Stimulated activated naive CD4-positive, alpha-beta T cell treated with Interleukin-2 at 50 U/mL for 16 hours (primary cell): ENCODE results near the gene SPNS3.
A peak's percentile ranks its signal among the peaks of the same experiment; 100 is the strongest.

Source experiments
- DNase-seq: peaks from one replicate; lab custom pipeline; 2025; lab: John Stamatoyannopoulos, UW

SPNS3 gene, protein sequence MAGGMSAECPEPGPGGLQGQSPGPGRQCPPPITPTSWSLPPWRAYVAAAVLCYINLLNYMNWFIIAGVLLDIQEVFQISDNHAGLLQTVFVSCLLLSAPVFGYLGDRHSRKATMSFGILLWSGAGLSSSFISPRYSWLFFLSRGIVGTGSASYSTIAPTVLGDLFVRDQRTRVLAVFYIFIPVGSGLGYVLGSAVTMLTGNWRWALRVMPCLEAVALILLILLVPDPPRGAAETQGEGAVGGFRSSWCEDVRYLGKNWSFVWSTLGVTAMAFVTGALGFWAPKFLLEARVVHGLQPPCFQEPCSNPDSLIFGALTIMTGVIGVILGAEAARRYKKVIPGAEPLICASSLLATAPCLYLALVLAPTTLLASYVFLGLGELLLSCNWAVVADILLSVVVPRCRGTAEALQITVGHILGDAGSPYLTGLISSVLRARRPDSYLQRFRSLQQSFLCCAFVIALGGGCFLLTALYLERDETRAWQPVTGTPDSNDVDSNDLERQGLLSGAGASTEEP

GRCh38 chr17:4433515-4434031, at the start of gene SPNS3:
TSS of gene SPNS3 (plus strand) at chr17:4433940. CDS start at chr17:4433968, 28 bp downstream.
- no peak for DNase-seq

DNA sequence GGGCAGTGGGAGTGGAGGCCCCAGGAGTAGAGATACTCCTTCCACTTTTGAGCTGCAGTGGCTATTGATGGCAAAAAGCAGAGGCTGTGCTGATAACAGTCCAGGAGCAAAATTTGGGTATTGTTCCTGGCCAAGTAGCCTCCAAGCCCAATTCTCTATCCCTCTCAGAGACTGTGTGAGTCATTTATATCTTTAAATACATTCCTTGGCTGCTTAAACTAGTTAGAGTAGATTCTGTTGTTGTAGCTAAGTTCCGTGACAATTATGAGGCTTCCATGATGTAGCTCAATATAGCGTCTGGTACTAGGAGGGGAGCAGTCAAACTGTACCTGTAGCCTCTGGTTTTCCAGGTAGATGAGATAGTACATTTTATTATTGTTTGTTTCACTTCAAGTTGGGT, 47.3 kb upstream of the SPNS3 start:
- no peak for DNase-seq

DNA sequence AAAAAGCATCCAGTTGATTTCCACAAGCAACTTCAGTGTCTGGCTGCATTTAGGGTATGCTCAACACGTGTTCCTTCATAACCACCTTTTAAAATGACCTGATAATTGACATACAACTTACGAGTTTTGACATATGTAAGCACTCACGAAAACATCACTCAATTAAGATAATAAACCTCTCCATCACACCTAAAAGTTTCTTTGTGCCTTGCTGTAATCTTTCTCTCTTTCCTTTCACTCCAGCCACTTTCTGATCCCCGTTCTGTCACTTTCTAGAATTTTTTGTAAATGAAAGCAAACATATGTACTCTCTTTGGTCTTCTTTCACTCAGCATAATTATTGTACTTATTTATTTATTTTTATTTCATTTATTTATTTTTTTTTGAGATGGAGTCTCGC, 46.6 kb upstream of the SPNS3 start:
- no peak for DNase-seq

- no peak for DNase-seq
These were observed 44.7 kb upstream of the SPNS3 start for GRCh38 chr17:4389079-4389478.

DNA sequence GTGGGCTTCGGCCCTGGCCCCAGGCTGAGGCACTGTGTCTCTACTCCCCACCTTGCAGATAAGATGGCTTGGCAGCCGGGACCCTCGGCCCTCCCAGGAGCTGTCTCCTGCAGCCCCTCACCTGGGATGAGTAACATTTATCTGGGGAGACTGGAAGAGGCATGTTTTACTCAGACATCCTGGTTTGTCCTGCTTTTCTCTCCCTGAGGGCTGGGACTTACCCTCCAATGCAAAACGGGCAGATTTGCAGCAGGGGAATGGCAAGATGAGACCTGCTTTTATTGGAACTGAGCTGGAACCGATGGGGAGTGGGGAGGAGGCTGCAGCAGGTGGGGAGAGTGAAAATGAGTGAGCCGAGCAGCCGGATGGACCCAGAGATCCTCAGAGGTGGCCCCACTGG, 39.9 kb upstream of the SPNS3 start:
- no peak for DNase-seq

- DNase-seq = no peak
These were observed 39.3 kb upstream of the SPNS3 start for GRCh38 chr17:4394208-4395110.

DNA sequence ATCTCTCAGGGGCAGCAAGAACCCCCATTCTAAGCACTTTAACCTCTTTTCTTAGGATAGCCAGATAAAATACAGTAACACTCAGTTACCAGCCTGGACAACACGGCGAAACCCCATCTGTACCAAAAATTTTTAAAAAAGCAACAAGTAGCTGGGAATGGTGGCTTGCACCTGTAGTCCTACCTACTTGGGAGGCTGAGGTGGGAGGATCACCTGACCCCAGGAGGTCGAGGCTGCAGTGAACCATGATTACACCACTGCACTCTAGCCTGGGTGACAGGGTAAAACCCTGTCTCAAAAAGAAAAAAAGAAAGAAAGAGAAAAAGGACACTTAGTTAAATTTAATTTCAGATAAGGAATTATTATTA, 38.6 kb upstream of the SPNS3 start:
- no peak for DNase-seq

- no peak for DNase-seq
These were observed 35.9 kb upstream of the SPNS3 start for GRCh38 chr17:4397840-4398239.

DNA sequence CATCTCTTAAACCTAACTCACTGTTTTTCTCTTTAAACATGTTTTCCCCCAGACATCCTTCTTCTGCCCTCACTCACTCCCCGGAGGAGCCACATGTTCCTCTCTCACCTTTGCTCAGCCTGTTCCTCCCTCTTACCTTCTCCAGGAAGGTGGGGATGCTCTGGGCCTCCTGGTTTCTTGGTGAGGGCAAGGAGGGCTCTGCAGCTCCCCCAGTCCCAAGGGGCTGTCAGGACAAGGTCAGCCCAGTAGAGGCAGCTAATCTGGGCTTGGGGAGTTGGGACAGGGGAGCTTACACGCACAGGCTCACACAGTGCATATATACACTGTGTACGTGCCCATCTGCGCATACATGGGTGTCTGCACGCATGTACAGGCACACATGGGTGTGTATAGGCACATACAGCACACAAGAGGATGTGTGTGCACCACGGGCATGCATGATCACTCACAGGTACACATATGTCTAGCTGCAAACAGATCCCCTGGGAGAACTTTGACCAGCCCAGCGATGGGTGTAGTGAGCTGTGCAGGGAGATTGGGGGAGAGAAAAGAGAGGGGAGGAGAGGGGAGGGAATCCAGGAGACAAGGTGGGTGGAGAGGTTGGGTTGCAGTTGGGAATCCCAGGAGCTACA, 28.6 kb upstream of the SPNS3 start:
- DNase-seq = no peak

DNA sequence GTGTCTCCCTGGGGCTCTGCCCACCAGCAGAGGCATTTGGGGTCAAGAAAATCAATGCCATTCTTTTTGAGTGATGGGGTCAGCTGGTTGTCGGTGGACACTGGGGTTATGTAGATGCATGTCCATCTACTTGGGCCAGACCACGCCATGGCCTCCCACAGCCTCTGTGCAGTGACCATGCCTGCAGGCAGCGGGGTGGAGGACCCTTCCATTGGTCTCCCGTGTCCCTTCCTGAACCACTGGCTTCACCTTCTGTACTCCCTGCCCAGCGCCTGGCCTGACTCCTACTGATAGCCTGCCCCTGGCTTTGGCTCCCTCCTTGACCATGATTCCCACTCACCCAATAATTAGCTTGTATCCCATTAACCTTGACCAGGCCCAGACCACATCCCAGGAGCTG, 28.0 kb upstream of the SPNS3 start:
- DNase-seq = no peak

- no peak for DNase-seq
These were observed 27.4 kb upstream of the SPNS3 start for GRCh38 chr17:4406386-4406785.

DNA sequence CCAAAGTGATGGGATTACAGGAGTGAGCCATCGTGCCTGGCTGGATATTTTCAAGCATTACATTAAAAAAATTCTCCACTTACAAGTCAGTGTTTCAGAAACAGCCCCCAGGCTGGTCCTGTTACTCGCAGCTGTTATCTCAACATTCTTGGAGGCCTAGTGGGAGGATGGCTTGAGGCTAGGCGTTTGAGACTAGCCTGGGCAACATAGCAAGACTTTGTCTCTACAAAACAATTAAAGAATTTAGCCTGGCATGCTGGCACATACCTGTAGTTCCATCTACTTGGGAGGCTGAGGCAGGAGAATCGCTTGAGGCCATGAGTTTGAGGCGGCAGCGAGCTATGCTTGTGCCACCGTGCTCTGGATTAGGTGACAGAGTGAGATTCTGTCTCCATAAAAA, 26.5 kb upstream of the SPNS3 start:
- no peak for DNase-seq

GRCh38 chr17:4407851-4408250, 25.9 kb upstream of the SPNS3 start:
- no peak for DNase-seq

- no peak for DNase-seq
These were observed 24.1 kb upstream of the SPNS3 start for GRCh38 chr17:4409659-4410058.

DNA sequence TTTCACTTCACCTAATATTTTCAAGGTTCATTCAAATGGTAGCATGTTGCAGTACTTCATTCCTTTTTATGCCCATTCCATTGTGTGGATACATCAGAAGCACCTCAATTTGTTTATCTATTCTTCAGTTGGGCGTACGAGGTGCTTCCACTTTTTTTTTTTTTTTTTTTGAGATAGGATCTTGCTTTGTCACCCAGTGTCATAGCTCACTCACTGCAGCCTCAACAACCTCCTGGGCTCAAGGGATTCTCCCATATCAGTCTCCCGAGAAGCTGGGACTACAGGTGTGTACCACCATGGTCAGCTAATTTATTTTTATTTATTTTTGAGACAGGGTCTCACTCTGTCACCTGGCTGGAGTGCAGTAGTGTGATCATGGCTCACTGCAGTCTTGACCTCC, 22.5 kb upstream of the SPNS3 start:
- no peak for DNase-seq

DNA sequence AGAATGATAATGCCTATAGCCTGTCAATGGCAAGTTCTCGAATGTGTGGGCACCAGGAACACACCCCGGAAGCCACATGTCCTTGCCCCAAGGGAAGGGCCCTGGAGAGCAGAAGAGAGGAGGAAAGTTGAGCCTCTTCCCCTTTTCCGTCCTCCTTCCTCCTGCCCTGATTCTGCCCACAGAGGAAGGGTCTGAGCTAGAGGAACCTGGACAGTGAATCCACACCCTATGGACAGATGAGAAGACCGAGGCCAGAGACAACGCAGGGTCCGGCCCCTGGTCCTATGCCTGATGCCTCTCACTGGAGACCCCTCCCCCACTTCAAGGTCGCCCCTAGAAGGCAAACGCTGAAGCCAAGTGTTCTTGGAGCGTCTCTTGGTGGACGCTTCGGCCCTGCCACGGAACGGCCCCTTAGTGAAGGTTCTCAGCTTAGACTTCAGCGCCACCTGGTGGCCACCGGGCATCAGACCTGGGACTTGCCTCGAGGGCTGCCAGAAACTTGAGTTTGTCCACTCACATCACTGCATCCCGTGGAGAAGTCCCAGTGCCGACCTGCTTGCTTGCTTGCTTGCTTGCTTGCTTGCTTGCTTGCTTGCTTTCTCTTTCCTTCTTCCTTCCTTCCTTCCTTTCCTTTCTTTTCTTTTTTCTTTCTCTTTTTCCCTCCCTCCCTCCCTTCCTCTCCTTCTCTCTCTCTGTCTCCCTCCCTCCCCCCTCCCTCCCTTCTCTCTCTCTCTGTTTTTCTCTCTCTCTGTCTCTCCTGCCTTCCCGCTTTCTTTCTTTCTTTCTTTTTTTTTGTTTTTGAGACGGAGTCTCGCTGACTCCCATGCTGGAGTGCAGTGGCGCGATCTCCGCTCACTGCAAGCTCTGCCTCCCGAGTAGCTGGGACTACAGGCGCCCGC, 20.6 kb upstream of the SPNS3 start:
- DNase-seq = peak; percentile 84

DNA sequence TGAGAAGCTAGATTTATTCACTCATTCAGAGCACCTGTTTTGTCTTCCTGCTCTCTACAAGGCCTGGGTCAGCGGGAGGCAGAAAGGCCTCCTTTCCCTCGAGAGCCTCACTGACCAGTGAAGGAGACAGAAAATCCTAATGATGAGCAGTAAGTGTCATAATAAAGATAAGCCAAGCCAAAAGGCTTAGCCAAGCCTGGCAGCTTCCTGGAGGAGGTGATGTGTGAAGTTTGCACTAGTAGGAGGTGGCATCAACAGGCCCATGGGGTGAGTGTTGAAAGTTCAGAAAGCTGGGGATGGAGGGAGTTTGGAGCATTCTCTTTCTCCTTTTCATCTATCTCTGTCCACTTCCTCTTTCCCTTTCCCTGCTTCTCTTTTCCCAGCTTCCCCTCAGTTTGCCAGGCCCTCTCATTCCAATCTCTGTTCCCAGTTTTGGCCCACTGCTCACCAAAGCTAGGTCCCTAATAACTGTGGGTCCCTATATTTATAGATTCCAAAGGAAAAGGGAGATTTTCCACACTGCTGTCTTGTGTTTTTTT, 16.5 kb upstream of the SPNS3 start:
- no peak for DNase-seq

DNA sequence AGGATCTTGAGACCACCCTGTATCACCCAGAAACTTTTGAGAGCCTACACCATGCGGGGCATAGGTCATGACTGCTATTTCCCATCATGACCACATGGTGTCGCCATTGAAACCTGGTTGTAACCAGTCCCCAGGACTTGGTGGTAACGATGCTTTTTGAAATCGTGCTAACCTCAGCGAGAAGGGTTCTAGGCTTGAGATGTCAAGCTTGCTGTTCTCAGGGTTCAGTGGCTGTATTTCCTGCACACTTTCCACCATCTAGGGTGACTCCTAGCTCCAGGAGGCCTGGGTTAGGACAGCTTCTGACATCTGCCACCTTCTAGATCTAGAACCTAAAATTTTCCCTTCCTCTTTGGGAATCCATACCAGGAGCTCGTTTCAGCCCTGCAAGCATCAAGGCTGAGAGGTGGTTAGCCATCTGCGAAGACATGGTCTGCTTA, 13.0 kb upstream of the SPNS3 start:
- peak; percentile 22 for DNase-seq

DNA sequence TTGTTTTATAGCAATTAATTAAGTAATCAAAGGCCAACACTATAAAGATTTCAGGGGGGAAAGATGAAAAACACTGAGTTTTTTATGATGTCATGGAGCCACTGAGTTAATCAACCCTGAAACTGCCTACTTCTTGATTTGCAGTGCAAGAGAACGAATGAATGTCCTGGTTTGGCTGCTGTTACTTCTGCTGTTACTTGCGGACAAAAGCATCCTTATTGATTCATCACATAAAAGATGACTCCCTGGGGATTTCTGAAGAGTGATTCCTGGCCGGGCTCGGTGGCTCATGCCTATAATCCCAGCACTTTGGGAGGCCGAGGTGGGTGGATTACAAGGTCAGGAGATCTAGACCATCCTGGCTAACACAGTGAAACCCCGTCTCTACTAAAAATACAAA, 10.9 kb upstream of the SPNS3 start:
- no peak for DNase-seq

DNA sequence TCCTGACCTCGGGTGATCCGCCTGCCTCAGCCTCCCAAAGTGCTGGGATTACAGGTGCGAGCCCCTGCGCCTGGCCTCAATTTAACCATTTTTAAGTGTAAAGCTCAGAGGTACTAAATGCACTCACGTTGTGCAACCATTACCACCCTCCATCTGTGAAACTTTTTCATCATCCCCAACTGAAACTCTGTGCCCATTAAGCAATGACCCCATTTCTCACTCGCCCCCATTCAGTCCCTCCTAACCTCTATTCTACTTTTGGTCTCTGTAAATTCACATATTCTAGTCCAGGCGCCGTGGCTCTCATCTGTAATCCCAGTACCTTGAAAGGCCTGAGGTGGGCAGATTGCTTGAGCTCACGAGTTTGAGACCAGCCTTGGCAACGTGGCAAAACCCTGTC, 8.3 kb upstream of the SPNS3 start:
- no peak for DNase-seq
